PFSK-1 (cell line): ENCODE data around the gene KRTAP4-16.

Experiments
- FOXP2 ChIP-seq: optimal IDR thresholded peaks from 2 replicates; pipeline ENCODE3; 2011; ENCODE audit warnings: borderline replicate concordance, control low read depth, inconsistent platforms; ENCODE audit not compliant: insufficient read depth; ENCODE audit errors: extremely low read length, extremely low read depth
- POLR2AphosphoS5 ChIP-seq: IDR thresholded peaks from 2 replicates; pipeline ENCODE4 v1.6.1; 2012; ENCODE audit warnings: low read depth, mild to moderate bottlenecking, control low read depth, low read length, moderate library complexity
- SIN3A ChIP-seq: IDR thresholded peaks from 2 replicates; pipeline ENCODE4 v1.6.1; 2012; ENCODE audit warnings: mild to moderate bottlenecking, low read length, moderate library complexity, borderline replicate concordance; ENCODE audit not compliant: insufficient read depth
- TAF1 ChIP-seq: IDR thresholded peaks from 2 replicates; pipeline ENCODE4 v1.6.1; 2012; ENCODE audit warnings: low read length, control low read depth, borderline replicate concordance; ENCODE audit not compliant: insufficient read depth
- TF ChIP-seq, protein P1 (sequence below), 2 experiments: IDR thresholded peaks; 2 replicates each; pipeline versions ENCODE4 v1.6.1 to v1.8.0; 2011 to 2012; ENCODE audit warnings: low read depth in 2 of 2, low read length in 2 of 2, control low read depth in 1 of 2, inconsistent platforms in 1 of 2, mild to moderate bottlenecking in 1 of 2, moderate library complexity in 1 of 2; ENCODE audit not compliant: insufficient read depth in 1 of 2

DNA sequence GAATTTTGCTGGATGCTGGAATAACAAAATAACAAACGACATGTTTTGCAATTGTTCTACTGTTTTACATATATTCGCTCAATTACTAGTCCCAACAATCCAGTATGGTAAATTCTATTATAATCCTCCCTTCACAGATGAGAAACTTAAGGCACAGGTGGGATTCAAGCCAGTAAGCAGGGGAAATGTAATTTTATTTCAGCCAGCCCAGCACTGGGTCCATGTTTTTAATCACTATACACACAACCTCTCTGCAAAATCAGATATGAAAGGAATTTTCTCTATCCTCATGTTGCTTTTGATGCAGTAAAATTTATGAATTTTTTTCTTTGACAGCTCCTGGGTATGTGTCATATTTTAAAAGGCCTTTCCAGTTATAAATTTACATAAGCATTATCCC lies 43.3 kb upstream of the KRTAP4-16 start:
- no peak for TF ChIP-seq TAF1
- TF ChIP-seq, protein P1, sequence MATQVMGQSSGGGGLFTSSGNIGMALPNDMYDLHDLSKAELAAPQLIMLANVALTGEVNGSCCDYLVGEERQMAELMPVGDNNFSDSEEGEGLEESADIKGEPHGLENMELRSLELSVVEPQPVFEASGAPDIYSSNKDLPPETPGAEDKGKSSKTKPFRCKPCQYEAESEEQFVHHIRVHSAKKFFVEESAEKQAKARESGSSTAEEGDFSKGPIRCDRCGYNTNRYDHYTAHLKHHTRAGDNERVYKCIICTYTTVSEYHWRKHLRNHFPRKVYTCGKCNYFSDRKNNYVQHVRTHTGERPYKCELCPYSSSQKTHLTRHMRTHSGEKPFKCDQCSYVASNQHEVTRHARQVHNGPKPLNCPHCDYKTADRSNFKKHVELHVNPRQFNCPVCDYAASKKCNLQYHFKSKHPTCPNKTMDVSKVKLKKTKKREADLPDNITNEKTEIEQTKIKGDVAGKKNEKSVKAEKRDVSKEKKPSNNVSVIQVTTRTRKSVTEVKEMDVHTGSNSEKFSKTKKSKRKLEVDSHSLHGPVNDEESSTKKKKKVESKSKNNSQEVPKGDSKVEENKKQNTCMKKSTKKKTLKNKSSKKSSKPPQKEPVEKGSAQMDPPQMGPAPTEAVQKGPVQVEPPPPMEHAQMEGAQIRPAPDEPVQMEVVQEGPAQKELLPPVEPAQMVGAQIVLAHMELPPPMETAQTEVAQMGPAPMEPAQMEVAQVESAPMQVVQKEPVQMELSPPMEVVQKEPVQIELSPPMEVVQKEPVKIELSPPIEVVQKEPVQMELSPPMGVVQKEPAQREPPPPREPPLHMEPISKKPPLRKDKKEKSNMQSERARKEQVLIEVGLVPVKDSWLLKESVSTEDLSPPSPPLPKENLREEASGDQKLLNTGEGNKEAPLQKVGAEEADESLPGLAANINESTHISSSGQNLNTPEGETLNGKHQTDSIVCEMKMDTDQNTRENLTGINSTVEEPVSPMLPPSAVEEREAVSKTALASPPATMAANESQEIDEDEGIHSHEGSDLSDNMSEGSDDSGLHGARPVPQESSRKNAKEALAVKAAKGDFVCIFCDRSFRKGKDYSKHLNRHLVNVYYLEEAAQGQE (IDR thresholded peaks at IDR 0.05; ENCODE audit: insufficient read depth in 1 of 2, low read depth in 2 of 2, low read length in 2 of 2), result no peak
- TF ChIP-seq SIN3A, result no peak
- no peak for TF ChIP-seq POLR2AphosphoS5
- no peak for TF ChIP-seq FOXP2
